ENCODE data around the gene KLHL42.

The KLHL42 gene

GRCh38 chr12:27780612-27781408 is 777 bp downstream of the KLHL42 start:
- DNase-seq, result no peak

GRCh38 chr12:27781680-27782079 is 1.6 kb downstream of the KLHL42 start:
- DNase-seq, result no peak

GRCh38 chr12:27782481-27782880 is 2.4 kb downstream of the KLHL42 start:
- DNase-seq, result no peak

GRCh38 chr12:27785882-27786570 is 6.0 kb downstream of the KLHL42 start:
- no peak for DNase-seq

- no peak for DNase-seq
These were observed 7.5 kb downstream of the KLHL42 start for GRCh38 chr12:27787559-27787958.

GRCh38 chr12:27790179-27790578 is 10.1 kb downstream of the KLHL42 start:
- DNase-seq, result no peak

- DNase-seq, result no peak
These were observed 15.0 kb downstream of the KLHL42 start for GRCh38 chr12:27794818-27795584.

GRCh38 chr12:27796128-27796527 is 16.1 kb downstream of the KLHL42 start:
- no peak for DNase-seq

GRCh38 chr12:27797301-27798025 is 17.4 kb downstream of the KLHL42 start:
- DNase-seq, result no peak

GRCh38 chr12:27800819-27801218 is 20.8 kb downstream of the KLHL42 start:
- DNase-seq, result no peak

GRCh38 chr12:27801630-27802029 is 21.6 kb downstream of the KLHL42 start:
- no peak for DNase-seq

- no peak for DNase-seq
These were observed 22.5 kb downstream of the KLHL42 start for GRCh38 chr12:27802511-27802910.

GRCh38 chr12:27802936-27803335 is 22.9 kb downstream of the KLHL42 start:
- DNase-seq, result no peak

- DNase-seq, result no peak
These were observed 25.2 kb downstream of the KLHL42 start for GRCh38 chr12:27805238-27805637.

- DNase-seq, result no peak
These were observed 26.2 kb downstream of the KLHL42 start for GRCh38 chr12:27806259-27806658.

GRCh38 chr12:27807063-27807703 is 27.1 kb downstream of the KLHL42 start:
- DNase-seq, result no peak

- no peak for DNase-seq
These were observed 28.8 kb downstream of the KLHL42 start for GRCh38 chr12:27808841-27809240.

GRCh38 chr12:27810756-27811155 is 30.7 kb downstream of the KLHL42 start:
- DNase-seq, result no peak

- DNase-seq, result no peak
These were observed 32.5 kb downstream of the KLHL42 start for GRCh38 chr12:27812502-27812901.

- no peak for DNase-seq
These were observed 34.4 kb downstream of the KLHL42 start for GRCh38 chr12:27814411-27814810.

- DNase-seq, result no peak
These were observed 35.0 kb downstream of the KLHL42 start for GRCh38 chr12:27814851-27815591.

GRCh38 chr12:27817766-27818165 is 37.7 kb downstream of the KLHL42 start:
- DNase-seq, result no peak

Data from activated CD4-positive, CD25-positive, alpha-beta regulatory T cell treated with anti-CD3 and anti-CD28 coated beads, Interleukin-2, amount 50 U/mL, for 72 hours (primary cell).